Measurements from ENCODE around the gene CDH4. TPM values are rescaled to one million over a fixed set of nuclear protein-coding genes. Genes with fewer than 3 reads are reported as not detected.

Gene CDH4
- total and polyA plus RNA-seq, 2 donors = 0.04 to 0.42 TPM

DNA sequence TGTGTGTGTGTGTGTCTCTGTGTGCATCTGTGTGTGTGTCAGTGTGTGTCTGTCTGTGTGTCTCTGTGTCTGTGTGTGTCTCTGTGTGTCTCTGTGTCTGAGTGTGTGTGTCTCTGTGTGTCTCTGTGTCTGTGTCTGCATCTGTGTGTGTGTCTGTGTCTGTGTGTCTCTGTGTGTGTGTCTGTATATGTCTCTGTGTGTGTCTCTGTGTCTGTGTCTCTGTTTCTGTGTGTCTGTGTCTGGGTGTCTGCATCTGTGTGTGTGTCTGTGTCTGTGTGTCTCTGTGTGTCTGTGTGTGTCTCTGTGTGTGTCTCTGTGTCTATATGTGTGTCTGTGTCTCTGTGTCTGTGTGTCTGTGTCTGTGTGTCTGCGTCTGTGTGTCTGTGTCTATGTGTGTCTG lies 605.8 kb downstream of the CDH4 start:
- no peaks in the 10 kb centered on the region for H3K36me3 ChIP-seq (ENCODE audit: insufficient read depth)
- 92% methylated on average over 1 of the region's 1 CpG for WGBS
- H3K4me3 ChIP-seq (ENCODE audit: low read depth, low read length) = no peak overlapping the region
- H3K4me1 ChIP-seq (ENCODE audit: insufficient read depth) = no peaks in the 10 kb centered on the region
- H3K27ac ChIP-seq (ENCODE audit: low read depth) = no peak overlapping the region
- no peak for DNase-seq (ENCODE audit: extremely low spot score)

DNA sequence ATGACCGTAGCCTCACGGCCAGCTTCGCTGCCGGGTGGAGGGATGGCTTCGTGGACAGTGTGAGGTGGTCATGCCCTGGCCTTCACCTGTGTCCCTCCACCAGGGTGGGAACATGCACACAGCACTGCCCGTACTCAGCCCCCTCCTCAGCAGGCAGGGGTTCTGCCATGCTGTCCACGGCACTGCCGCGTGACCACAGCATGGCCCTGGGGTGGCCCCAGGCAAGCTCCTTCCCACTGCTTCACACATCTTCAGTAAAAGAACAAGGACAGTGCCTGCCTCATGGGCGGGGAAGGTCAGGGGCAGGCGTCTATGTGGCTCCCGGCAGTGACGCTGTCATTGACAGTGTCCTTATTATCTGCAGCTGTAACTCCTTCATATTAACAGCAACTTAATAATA lies 607.7 kb downstream of the CDH4 start:
- Histone ChIP-seq H3K27ac (ENCODE audit: low read depth) (no peak overlapping the region), H3K36me3 (ENCODE audit: insufficient read depth) (no peaks in the 10 kb centered on the region), H3K4me1 (ENCODE audit: insufficient read depth) (no peaks in the 10 kb centered on the region), H3K4me3 (ENCODE audit: low read depth, low read length) (no peak overlapping the region)
- 87% methylated on average over 13 of the region's 13 CpGs for WGBS
- DNase-seq (ENCODE audit: extremely low spot score) = no peak

DNA sequence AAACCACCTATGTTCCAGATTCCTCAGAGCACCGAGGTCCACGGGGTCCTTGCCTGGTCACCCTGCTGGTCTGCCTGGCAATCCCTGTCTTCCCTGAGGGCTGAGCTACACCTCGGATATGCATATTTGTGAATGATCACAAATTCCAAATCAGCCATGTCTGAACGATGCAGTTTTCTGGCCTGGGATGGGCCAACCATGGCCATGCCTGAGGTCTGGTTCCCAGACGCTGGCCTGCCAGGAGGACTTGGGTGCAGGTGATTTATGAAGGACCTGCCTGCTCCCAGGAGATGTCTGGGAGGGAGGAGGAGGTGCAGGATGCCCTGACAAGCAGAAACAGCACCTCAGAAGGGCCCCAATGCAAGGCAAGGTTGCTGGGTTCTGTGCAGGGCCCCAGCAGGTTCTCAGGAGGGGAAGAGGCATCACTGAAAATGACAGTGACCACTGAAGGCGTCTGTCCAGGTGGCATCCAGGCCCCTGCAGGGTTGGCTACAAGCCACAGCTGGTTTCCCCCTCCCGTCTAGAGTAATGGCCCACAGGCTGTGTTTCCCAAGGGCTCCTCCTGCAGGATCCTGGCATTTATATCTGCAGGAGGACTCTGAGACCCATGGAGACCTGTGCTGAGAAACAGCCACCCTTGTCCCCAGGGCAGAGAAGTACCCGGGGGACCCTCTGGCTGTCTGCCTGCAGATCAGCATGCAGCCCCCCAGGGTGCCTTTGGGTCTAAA lies 608.4 kb downstream of the CDH4 start:
- H3K27ac ChIP-seq (ENCODE audit: low read depth) = no peak overlapping the region
- H3K36me3 ChIP-seq (ENCODE audit: insufficient read depth) = no peaks in the 10 kb centered on the region
- DNase-seq (ENCODE audit: extremely low spot score) = no peak
- H3K4me1 ChIP-seq (ENCODE audit: insufficient read depth) = no peaks in the 10 kb centered on the region
- no peak overlapping the region for H3K4me3 ChIP-seq (ENCODE audit: low read depth, low read length)
- 53% methylated on average over 8 of the region's 8 CpGs for WGBS

DNA sequence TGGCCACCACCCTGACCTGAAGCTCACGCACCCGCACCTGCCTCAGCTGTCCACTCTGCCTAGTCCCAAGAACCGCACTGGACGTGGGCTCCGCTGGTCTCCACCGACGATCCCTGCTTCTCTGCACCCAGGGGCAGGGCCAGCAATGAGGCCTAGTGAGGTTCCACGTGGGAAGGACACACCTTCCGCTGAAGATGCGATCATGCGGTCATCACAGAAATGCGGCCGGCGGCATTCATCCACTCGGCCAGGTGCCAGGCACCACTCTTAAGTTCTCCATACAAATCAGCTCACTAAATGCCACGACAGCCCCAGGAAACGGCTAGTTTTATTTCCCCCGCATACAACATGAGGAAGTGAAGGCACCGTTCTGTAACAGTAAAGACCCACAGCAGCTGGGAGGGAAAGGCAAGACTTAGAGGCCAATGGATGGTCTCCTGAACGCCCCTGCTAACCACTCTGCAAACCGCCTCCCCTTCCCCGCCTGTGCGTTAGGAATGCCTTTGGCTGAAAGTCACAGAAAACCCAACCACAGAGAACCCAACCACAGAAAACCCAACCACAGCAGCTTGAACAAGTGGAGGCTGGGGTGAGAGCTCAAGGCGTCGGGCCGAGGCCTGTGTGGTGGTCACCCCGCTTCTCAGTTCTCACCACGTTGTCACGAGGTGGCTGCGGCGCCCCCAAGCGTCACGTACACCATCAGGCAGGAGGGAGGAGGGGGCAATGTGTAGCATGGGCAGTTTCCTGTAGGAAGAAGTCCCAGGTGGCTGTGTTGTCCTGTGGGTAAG lies 609.2 kb downstream of the CDH4 start:
- DNase-seq (ENCODE audit: extremely low spot score) = no peak
- Histone ChIP-seq H3K4me3 (ENCODE audit: low read depth, low read length) (no peak overlapping the region), H3K36me3 (ENCODE audit: insufficient read depth) (no peaks in the 10 kb centered on the region), H3K27ac (ENCODE audit: low read depth) (no peak overlapping the region), H3K4me1 (ENCODE audit: insufficient read depth) (no peaks in the 10 kb centered on the region)
- 84% methylated on average over 33 of the region's 33 CpGs for WGBS

DNA sequence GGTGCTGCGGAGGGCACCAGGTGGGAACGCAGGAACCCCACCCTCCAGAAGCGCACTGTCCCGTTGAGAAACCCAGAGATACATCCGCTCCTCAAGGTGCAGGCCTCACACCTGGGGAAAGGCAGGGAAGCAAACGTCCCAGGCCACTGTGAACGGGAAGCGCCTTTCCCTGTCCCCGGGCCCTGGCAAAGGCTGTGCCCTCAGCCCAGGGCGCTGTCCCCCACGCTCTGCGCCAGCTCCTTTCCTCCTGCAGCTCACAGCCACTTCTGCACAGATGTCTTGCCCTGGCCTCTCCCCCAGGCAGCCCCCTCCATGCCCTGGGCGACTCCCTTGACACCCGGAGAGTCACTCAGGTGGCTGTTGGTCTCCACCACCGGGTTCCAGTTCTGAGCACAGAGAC lies 609.8 kb downstream of the CDH4 start:
- Histone ChIP-seq H3K27ac (ENCODE audit: low read depth) (no peak overlapping the region), H3K36me3 (ENCODE audit: insufficient read depth) (no peaks in the 10 kb centered on the region), H3K4me1 (ENCODE audit: insufficient read depth) (no peaks in the 10 kb centered on the region), H3K4me3 (ENCODE audit: low read depth, low read length) (no peak overlapping the region)
- DNase-seq (ENCODE audit: extremely low spot score) = no peak
- 87% methylated on average over 15 of the region's 15 CpGs for whole genome bisulfite sequencing

DNA sequence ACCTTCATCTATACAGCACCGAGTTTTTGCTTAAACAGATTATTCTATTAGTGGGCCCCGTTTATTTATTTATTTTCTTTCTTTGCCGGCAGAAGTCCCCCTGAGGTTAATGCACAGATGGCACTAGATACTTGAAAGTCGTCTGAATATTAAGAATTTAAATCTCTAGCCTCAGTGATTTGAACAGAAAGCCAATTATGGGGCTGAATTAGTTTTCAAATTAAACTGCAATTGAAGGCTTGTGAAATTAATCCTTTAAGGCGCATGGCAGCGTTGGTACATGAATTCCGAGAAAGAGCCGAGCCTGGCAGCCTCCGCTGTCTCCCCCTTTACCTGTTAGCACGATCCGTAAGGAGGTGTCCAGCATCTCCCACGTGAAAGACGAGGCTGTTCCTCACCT lies 610.8 kb downstream of the CDH4 start:
- 69% methylated on average over 13 of the region's 13 CpGs for WGBS
- Histone ChIP-seq H3K4me1 (ENCODE audit: insufficient read depth) (no peaks in the 10 kb centered on the region), H3K4me3 (ENCODE audit: low read depth, low read length) (no peak overlapping the region), H3K36me3 (ENCODE audit: insufficient read depth) (no peaks in the 10 kb centered on the region), H3K27ac (ENCODE audit: low read depth) (no peak overlapping the region)
- no peak for DNase-seq (ENCODE audit: extremely low spot score)

DNA sequence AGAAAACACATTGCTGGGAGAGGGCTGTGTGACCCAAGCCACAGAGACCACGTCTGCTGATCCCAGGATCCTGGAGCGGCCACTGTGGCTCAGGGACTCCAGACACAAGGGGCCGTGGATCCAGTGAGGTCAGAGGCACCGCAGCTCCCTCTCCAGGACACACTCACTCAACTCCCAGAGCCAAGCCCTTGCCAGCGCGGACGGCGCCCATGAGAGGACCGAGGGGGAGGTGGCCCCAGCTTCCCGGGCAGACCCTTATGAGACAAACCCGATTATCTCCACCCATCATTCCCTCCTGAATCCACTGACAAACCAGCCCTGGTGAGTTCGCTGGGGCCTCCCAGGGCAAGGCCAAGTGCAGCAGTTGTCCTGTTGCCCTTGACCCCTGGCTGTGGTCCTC lies 612.4 kb downstream of the CDH4 start:
- WGBS = 83% methylated on average over 12 of the region's 12 CpGs
- Histone ChIP-seq H3K36me3 (ENCODE audit: insufficient read depth) (no peaks in the 10 kb centered on the region), H3K27ac (ENCODE audit: low read depth) (no peak overlapping the region), H3K4me1 (ENCODE audit: insufficient read depth) (no peaks in the 10 kb centered on the region), H3K4me3 (ENCODE audit: low read depth, low read length) (no peak overlapping the region)
- DNase-seq (ENCODE audit: extremely low spot score) = no peak

DNA sequence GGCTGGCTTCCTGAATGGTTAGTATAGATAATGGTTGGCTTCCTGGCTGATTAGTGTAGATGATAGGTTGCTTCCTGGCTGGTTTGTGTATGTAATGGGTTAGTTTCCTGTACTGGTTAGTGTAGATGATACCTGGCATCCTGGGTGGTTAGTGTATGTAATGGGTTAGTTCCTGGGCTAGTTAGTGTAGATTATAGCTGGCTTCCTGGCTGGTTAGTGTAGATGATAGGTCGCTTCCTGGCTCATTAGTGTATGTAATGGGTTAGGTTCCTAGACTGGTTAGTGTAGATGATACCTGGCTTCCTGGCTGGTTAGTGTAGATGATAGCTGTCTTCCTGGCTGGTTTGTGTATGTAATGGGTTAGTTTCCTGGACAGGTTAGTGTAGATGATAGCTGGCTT lies 613.3 kb downstream of the CDH4 start:
- no peak overlapping the region for H3K27ac ChIP-seq (ENCODE audit: low read depth)
- no peaks in the 10 kb centered on the region for H3K4me1 ChIP-seq (ENCODE audit: insufficient read depth)
- DNase-seq (ENCODE audit: extremely low spot score) = no peak
- H3K4me3 ChIP-seq (ENCODE audit: low read depth, low read length) = no peak overlapping the region
- no peaks in the 10 kb centered on the region for H3K36me3 ChIP-seq (ENCODE audit: insufficient read depth)
- WGBS = 82% methylated on average over 1 of the region's 1 CpG

DNA sequence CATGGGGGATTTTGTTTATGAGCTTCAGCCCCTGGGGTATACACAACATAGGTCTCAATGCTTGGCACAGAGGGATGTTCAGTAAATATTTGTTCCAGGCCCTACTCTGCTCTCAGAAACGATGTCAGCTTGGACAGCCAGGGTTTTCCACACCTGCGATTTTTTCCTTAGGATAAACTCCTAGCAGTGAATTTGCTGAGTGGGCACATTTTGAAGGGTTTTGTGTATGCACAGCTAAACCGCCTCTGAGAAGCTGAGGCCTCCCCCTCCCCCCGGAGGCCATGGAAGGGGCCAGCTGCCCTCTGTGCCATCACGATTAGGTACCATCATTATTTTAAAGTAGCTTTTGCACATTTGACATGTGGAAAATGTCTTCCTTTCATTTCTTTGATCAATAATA lies 614.1 kb downstream of the CDH4 start:
- no peak for DNase-seq (ENCODE audit: extremely low spot score)
- no peak overlapping the region for H3K27ac ChIP-seq (ENCODE audit: low read depth)
- 51% methylated on average over 5 of the region's 5 CpGs for WGBS

DNA sequence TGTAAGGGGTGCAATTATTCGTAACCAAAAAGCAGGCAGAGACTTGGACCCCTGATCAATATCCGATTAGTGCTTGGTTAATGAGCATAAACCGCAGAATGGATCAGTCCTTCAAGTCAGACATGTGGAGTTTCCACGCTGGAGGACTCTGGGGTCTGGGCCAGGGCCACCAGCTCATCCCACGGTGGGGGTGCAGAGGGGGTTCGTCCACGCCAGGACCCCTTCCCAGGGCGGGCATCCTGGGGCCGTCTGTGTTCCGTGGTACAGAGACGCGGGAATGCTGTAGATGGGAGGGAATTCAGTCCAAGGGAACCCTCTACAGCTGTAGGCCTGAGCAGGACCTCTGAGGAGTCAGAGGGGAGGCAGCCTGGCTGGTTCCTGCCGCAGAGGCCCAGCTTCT lies 615.9 kb downstream of the CDH4 start:
- Histone ChIP-seq H3K36me3 (ENCODE audit: insufficient read depth) (no peaks in the 10 kb centered on the region), H3K4me1 (ENCODE audit: insufficient read depth) (no peaks in the 10 kb centered on the region), H3K27ac (ENCODE audit: low read depth) (no peak overlapping the region), H3K4me3 (ENCODE audit: low read depth, low read length) (no peak overlapping the region)
- 88% methylated on average over 13 of the region's 13 CpGs for WGBS
- DNase-seq (ENCODE audit: extremely low spot score) = no peak

More for the DNA sequence above, 614.1 kb downstream of the CDH4 start:
- no peaks in the 10 kb centered on the region for H3K4me1 ChIP-seq (ENCODE audit: insufficient read depth)
- H3K4me3 ChIP-seq (ENCODE audit: low read depth, low read length) = no peak overlapping the region
- no peaks in the 10 kb centered on the region for H3K36me3 ChIP-seq (ENCODE audit: insufficient read depth)

DNA sequence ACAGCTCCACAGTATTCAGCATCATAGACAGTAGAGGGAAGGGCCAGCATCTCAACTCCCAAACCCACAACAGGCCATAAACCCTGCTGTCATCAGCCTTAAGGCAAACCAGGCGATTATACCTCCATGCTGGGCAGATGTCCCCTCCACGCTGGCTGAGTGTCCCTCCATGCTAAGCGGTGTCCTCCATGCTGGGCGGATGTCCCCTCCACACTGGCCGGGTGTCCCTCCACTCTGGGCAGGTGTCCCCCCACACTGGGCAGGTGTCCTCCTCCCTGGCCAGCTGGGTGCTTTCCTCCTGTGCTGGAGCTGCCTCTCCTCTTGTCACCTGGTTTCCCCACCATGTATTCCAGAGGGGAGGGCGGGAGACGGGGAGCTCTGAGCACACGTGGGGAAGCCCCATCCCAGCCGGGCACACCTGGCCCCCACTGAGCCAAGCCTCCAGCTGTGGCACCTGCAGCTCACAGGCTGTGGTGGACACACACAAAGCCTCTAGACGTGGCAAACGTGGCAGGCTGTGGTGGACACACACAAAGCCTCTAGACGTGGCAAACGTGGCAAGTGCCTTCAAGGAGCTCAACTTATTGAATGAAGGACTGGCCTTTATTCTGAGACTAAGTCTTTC lies 616.5 kb downstream of the CDH4 start:
- Histone ChIP-seq H3K4me3 (ENCODE audit: low read depth, low read length) (no peak overlapping the region), H3K4me1 (ENCODE audit: insufficient read depth) (no peaks in the 10 kb centered on the region), H3K36me3 (ENCODE audit: insufficient read depth) (no peaks in the 10 kb centered on the region), H3K27ac (ENCODE audit: low read depth) (no peak overlapping the region)
- no peak for DNase-seq (ENCODE audit: extremely low spot score)
- 84% methylated on average over 13 of the region's 13 CpGs for WGBS

DNA sequence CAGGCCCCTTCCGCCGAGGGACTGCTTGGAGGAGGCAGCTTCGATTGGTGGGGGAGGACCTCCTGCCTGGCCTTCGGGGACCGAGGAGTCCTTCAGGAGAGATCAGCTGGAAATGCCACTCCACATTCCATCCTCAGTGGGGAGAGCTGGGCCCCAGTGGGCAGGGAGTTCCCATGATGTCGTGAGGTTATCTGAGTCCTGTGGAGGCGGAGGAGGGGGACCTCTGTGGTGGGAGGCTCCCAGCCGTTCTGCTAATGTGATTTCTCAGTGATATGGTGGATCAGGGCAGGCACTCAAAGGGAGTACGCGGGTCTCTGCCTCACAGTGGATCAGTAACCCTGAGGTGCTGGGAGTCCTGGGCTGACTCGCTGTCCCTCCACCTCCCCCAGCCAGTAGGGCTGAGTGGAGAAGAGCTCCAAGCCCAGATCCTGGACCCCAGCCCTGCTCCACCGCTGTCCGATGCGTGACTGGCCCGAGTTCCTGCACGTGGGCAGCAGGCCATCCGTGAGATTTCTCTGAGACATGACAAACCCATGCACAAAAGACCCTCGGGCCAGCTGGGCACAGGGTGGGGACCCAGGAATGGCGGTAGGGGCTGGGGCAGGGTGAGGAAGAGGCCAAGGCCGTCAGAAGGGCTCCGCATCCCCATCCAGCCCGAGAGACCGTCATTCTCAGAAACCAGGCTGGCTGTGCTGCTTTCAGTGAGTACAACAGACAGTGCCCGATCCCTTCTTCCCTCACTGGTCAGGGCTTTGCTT lies 617.9 kb downstream of the CDH4 start:
- DNase-seq (ENCODE audit: extremely low spot score) = no peak
- H3K4me3 ChIP-seq (ENCODE audit: low read depth, low read length) = no peak overlapping the region
- H3K27ac ChIP-seq (ENCODE audit: low read depth) = no peak overlapping the region
- no peaks in the 10 kb centered on the region for H3K36me3 ChIP-seq (ENCODE audit: insufficient read depth)
- WGBS = 70% methylated on average over 24 of the region's 24 CpGs
- H3K4me1 ChIP-seq (ENCODE audit: insufficient read depth) = no peaks in the 10 kb centered on the region

DNA sequence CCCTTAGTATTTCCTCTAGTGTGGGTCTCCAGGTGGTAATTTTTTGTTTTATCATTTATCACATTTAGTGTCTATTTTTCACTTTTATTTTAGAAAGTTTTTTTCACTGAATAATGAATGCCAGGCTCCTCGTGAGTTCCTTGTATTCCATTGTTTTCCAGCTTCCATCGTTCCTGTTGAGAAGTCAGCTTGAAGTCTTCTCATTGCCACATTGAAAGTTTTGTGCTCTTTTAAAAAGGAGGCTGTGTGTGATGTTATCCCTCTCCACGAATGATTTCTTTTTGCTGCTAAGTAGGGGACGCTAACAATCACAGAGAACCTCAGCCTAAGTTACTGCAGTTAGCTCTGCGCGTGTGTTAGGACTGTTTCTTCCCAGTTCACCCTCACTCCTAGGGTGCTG lies 619.1 kb downstream of the CDH4 start:
- DNase-seq (ENCODE audit: extremely low spot score) = no peak
- WGBS = 87% methylated on average over 6 of the region's 6 CpGs
- Histone ChIP-seq H3K4me1 (ENCODE audit: insufficient read depth) (no peaks in the 10 kb centered on the region), H3K4me3 (ENCODE audit: low read depth, low read length) (no peak overlapping the region), H3K36me3 (ENCODE audit: insufficient read depth) (no peaks in the 10 kb centered on the region), H3K27ac (ENCODE audit: low read depth) (no peak overlapping the region)

Measured in urinary bladder (tissue), 4 donors.